ENCODE measurements around the gene VAMP5.

DNA sequence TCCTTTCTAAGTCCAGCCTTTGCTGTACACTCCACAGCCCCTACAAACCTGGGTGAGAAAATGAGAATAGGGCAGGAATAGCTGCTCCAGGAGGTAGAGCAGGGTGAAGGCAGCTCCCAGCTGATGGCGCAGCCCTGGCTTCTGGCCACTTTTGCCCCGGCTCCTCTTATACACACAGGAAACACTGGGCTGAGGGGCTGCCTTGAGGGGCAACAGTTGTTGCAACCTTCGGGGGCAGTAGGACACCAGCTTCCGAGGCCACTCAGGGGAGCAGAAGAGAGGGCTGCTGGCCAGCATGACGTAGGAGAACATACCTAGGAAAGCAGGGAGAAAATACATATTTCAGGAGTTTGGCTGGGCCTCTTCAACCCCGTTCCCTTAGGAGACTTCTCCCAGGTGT, 31.0 kb upstream of the VAMP5 start:
- TF ChIP-seq, protein P1, sequence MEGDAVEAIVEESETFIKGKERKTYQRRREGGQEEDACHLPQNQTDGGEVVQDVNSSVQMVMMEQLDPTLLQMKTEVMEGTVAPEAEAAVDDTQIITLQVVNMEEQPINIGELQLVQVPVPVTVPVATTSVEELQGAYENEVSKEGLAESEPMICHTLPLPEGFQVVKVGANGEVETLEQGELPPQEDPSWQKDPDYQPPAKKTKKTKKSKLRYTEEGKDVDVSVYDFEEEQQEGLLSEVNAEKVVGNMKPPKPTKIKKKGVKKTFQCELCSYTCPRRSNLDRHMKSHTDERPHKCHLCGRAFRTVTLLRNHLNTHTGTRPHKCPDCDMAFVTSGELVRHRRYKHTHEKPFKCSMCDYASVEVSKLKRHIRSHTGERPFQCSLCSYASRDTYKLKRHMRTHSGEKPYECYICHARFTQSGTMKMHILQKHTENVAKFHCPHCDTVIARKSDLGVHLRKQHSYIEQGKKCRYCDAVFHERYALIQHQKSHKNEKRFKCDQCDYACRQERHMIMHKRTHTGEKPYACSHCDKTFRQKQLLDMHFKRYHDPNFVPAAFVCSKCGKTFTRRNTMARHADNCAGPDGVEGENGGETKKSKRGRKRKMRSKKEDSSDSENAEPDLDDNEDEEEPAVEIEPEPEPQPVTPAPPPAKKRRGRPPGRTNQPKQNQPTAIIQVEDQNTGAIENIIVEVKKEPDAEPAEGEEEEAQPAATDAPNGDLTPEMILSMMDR (conservative IDR thresholded peaks at IDR 0.05; ENCODE audit: low read depth in 2 of 2): no peak
- no peak for TF ChIP-seq POLR2AphosphoS5 (IDR thresholded peaks at IDR 0.05; ENCODE audit: low read depth)
- no peak for TF ChIP-seq EZH2 (IDR thresholded peaks at IDR 0.05; ENCODE audit: low read depth, unreplicated experiment)
- TF ChIP-seq JUNB (IDR thresholded peaks at IDR 0.05; ENCODE audit: unreplicated experiment): no peak
- TF ChIP-seq ZNF331 (CRISPR knock-in tag; IDR thresholded peaks at IDR 0.05; ENCODE audit: low read depth): no peak
- TF ChIP-seq, protein P2, sequence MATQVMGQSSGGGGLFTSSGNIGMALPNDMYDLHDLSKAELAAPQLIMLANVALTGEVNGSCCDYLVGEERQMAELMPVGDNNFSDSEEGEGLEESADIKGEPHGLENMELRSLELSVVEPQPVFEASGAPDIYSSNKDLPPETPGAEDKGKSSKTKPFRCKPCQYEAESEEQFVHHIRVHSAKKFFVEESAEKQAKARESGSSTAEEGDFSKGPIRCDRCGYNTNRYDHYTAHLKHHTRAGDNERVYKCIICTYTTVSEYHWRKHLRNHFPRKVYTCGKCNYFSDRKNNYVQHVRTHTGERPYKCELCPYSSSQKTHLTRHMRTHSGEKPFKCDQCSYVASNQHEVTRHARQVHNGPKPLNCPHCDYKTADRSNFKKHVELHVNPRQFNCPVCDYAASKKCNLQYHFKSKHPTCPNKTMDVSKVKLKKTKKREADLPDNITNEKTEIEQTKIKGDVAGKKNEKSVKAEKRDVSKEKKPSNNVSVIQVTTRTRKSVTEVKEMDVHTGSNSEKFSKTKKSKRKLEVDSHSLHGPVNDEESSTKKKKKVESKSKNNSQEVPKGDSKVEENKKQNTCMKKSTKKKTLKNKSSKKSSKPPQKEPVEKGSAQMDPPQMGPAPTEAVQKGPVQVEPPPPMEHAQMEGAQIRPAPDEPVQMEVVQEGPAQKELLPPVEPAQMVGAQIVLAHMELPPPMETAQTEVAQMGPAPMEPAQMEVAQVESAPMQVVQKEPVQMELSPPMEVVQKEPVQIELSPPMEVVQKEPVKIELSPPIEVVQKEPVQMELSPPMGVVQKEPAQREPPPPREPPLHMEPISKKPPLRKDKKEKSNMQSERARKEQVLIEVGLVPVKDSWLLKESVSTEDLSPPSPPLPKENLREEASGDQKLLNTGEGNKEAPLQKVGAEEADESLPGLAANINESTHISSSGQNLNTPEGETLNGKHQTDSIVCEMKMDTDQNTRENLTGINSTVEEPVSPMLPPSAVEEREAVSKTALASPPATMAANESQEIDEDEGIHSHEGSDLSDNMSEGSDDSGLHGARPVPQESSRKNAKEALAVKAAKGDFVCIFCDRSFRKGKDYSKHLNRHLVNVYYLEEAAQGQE (IDR thresholded peaks at IDR 0.05; ENCODE audit: unreplicated experiment): no peak
- no peak for TF ChIP-seq ZNF114 (CRISPR knock-in tag; IDR thresholded peaks at IDR 0.05)
- TF ChIP-seq EZH2phosphoT487 (IDR thresholded peaks at IDR 0.05; ENCODE audit: unreplicated experiment): no peak
- TF ChIP-seq, protein P3, sequence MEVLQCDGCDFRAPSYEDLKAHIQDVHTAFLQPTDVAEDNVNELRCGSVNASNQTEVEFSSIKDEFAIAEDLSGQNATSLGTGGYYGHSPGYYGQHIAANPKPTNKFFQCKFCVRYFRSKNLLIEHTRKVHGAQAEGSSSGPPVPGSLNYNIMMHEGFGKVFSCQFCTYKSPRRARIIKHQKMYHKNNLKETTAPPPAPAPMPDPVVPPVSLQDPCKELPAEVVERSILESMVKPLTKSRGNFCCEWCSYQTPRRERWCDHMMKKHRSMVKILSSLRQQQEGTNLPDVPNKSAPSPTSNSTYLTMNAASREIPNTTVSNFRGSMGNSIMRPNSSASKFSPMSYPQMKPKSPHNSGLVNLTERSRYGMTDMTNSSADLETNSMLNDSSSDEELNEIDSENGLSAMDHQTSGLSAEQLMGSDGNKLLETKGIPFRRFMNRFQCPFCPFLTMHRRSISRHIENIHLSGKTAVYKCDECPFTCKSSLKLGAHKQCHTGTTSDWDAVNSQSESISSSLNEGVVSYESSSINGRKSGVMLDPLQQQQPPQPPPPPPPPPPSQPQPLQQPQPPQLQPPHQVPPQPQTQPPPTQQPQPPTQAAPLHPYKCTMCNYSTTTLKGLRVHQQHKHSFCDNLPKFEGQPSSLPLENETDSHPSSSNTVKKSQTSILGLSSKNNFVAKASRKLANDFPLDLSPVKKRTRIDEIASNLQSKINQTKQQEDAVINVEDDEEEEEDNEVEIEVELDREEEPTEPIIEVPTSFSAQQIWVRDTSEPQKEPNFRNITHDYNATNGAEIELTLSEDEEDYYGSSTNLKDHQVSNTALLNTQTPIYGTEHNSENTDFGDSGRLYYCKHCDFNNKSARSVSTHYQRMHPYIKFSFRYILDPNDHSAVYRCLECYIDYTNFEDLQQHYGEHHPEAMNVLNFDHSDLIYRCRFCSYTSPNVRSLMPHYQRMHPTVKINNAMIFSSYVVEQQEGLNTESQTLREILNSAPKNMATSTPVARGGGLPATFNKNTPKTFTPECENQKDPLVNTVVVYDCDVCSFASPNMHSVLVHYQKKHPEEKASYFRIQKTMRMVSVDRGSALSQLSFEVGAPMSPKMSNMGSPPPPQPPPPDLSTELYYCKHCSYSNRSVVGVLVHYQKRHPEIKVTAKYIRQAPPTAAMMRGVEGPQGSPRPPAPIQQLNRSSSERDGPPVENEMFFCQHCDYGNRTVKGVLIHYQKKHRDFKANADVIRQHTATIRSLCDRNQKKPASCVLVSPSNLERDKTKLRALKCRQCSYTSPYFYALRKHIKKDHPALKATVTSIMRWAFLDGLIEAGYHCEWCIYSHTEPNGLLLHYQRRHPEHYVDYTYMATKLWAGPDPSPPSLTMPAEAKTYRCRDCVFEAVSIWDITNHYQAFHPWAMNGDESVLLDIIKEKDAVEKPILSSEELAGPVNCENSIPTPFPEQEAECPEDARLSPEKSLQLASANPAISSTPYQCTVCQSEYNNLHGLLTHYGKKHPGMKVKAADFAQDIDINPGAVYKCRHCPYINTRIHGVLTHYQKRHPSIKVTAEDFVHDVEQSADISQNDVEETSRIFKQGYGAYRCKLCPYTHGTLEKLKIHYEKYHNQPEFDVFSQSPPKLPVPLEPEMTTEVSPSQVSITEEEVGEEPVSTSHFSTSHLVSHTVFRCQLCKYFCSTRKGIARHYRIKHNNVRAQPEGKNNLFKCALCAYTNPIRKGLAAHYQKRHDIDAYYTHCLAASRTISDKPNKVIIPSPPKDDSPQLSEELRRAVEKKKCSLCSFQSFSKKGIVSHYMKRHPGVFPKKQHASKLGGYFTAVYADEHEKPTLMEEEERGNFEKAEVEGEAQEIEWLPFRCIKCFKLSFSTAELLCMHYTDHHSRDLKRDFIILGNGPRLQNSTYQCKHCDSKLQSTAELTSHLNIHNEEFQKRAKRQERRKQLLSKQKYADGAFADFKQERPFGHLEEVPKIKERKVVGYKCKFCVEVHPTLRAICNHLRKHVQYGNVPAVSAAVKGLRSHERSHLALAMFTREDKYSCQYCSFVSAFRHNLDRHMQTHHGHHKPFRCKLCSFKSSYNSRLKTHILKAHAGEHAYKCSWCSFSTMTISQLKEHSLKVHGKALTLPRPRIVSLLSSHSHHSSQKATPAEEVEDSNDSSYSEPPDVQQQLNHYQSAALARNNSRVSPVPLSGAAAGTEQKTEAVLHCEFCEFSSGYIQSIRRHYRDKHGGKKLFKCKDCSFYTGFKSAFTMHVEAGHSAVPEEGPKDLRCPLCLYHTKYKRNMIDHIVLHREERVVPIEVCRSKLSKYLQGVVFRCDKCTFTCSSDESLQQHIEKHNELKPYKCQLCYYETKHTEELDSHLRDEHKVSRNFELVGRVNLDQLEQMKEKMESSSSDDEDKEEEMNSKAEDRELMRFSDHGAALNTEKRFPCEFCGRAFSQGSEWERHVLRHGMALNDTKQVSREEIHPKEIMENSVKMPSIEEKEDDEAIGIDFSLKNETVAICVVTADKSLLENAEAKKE (CRISPR knock-in tag; IDR thresholded peaks at IDR 0.05): no peak

All from GM23338 (cell line).